Esophagus muscularis mucosa (tissue), 4 donors: ENCODE data around the gene GAMT. TPM values are rescaled to one million over a fixed set of nuclear protein-coding genes. Genes with fewer than 3 reads are reported as not detected.

Experiments used
- DNase-seq: peaks from one replicate; pipeline ENCODE4 v3.0.0-alpha.2; 2017; ENCODE audit errors: extremely low spot score
- H3K27ac ChIP-seq, 4 donors: fragments of 200-600 bp; sonication (generic); replicated peaks in 1 of 4; 1 replicate in 3 of 4; 2 replicates in 1 of 4; pipeline ENCODE4 v1.5.1; 2016 to 2019; ENCODE audit warnings: mild to moderate bottlenecking in 1 of 4
- H3K27me3 ChIP-seq, 4 donors: fragments of 200-600 bp; sonication (generic); one replicate each; pipeline versions ENCODE4 v1.5.1 to v1.6.0; 2016 to 2019
- H3K36me3 ChIP-seq, 4 donors: fragments of 200-600 bp; sonication (generic); one replicate each; pipeline ENCODE4 v1.5.1; 2016 to 2019
- H3K4me1 ChIP-seq, 4 donors: fragments of 200-600 bp; sonication (generic); one replicate each; pipeline ENCODE4 v1.5.1; 2016 to 2019
- H3K4me3 ChIP-seq, 4 donors: fragments of 200-600 bp; sonication (generic); 1 replicate in 2 of 4; 2 replicates in 2 of 4; pipeline ENCODE4 v1.5.1; 2016 to 2019; ENCODE audit warnings: mild to moderate bottlenecking in 4 of 4, moderate library complexity in 1 of 4
- H3K9me3 ChIP-seq, 4 donors: fragments of 200-600 bp; sonication (generic); 1 replicate in 3 of 4; 2 replicates in 1 of 4; pipeline ENCODE4 v1.5.1; 2016 to 2019
- CTCF ChIP-seq, 3 experiments: fragments of 200-600 bp in 2 of 3; fragments of 450-650 bp in 1 of 3; sonication (generic) in 2 of 3; IDR thresholded peaks; one replicate each; pipeline ENCODE4 v1.5.1; 2017 to 2019; ENCODE audit warnings: antibody characterized with exemption in 3 of 3, mild to moderate bottlenecking in 2 of 3, moderate library complexity in 1 of 3
- EP300 ChIP-seq: sonication (generic); formaldehyde crosslinking; IDR thresholded peaks from one replicate; pipeline ENCODE4 v1.6.1; 2017; ENCODE audit warnings: antibody characterized with exemption
- POLR2A ChIP-seq: fragments of 450-650 bp; IDR thresholded peaks from one replicate; pipeline ENCODE4 v1.6.1; 2017; ENCODE audit warnings: antibody characterized with exemption, moderate library complexity, mild to moderate bottlenecking, low read depth
- POLR2AphosphoS5 ChIP-seq, 2 donors: sonication (generic); formaldehyde crosslinking; IDR thresholded peaks; one replicate each; pipeline ENCODE4 v1.6.1; 2017; ENCODE audit warnings: antibody characterized with exemption in 2 of 2
- WGBS: methylation state at CpG from one replicate; pipeline ENCODE4 v1.1.5; 2018; 5-methylcytosine and 5-hydroxymethylcytosine counted together
- intact Hi-C: fragments of 100-400 bp; cut with DNase I; formaldehyde crosslinking; loops from one replicate; pipeline ENCODE4 v1.15.1; 2023
- total RNA-seq, 4 donors: library from RNA; depleted of rRNA; stranded (reverse); fragments of >200 nt; gene quantifications; one replicate each; pipeline versions ENCODE4 v1.1.0 to v1.2.1, GENCODE V29; 2016

The GAMT gene
- total RNA-seq, 4 donors from 2014 or later, result 5.8 to 13.4 (median 11.9) TPM

DNA sequence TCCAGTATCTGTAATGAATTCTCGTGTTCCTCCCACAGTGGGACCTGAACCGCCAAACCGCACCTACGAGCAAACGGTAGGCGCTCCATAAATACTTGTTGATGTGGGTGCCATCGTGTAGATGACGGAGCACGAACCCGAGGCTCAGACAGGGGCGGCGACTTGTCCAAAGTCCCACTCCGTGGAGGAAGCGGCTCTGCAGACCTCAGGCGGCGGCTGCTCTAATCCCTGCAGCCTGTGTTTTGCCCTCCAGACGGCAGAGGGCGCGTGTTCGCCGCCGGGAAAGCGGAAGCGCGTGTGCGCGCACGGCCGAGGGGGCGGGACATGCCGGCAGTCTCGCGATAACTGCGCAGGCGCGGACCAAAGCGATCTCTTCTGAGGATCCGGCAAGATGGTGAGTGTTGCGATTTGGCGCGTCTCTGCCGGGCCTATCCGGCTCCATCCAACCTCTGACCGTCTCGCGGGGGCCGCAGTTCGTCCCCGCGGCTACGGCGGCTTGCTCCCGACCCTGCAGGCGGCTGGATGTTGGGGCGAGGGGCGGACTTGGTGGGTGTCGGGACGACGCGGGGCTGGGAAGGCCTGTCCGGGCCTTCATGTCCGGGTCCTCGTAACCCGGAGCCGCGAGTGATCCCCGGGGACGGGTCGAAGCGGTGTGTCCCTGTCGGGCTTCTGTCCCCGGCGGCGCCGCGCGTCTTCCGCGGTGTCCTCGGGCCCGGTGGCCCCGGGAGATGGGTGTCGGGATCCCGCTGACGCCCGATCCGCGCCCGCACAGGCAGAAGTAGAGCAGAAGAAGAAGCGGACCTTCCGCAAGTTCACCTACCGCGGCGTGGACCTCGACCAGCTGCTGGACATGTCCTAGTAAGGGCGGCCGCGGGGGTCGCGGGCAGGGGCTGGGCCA, 36.9 kb upstream of the GAMT start, which contains the start of gene RPS15:
Gene RPS15 (plus strand): TSS at position 362 of the 898 bp plus-strand sequence. CDS start 30 bp downstream, at position 392.
- Histone ChIP-seq H3K4me3 (peak within 1 kb of the TSS; percentile 68 to 98 (median 88)), H3K9me3 (no peaks in the 10 kb centered on the region), H3K27ac (peak within 1 kb of the TSS; percentile 79 to 90 (median 88)), H3K36me3 (peaks cover 41 to 65% (median 60%) of the 10 kb centered on the region in 4 donors), H3K4me1 (peaks cover 15 to 32% (median 27%) of the 10 kb centered on the region in 4 donors), H3K27me3 (no peaks in the 10 kb centered on the region)
- TF ChIP-seq POLR2A, result peak; percentile 86
- peak; percentile 98 to 99 (median 98) for TF ChIP-seq CTCF (IDR thresholded peaks at IDR 0.05)
- peak; percentile 98 to 99 for TF ChIP-seq POLR2AphosphoS5 (IDR thresholded peaks at IDR 0.05)
- TF ChIP-seq EP300, result no peak
- DNase-seq, result peak; percentile 98
- WGBS, result 2% methylated on average over 33 of the region's 100 CpGs
- intact Hi-C loops, result no loop called here

DNA sequence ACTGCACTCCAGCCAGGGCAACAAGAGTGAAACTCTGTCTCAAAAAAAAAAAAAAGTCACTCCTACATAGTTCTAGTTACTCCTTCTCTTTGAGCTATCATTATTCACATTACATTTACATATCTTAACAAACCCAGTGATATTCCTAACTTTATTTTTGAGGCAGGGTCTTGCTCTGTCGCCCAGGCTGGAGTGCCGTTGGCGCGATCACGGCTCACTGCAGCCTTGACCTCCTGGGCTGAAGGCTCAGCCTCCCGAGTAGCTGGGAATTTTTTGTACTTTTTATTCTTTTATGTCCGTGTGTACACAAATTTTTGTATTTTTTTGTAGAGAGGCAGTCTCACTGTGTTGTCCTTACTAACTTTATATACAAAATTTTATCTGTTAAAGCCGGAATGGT, 36.3 kb upstream of the GAMT start:
- H3K4me3 ChIP-seq, result peak overlapping the region; percentile 68 to 98 (median 88)
- 61% methylated on average over 8 of the region's 8 CpGs for WGBS

DNA sequence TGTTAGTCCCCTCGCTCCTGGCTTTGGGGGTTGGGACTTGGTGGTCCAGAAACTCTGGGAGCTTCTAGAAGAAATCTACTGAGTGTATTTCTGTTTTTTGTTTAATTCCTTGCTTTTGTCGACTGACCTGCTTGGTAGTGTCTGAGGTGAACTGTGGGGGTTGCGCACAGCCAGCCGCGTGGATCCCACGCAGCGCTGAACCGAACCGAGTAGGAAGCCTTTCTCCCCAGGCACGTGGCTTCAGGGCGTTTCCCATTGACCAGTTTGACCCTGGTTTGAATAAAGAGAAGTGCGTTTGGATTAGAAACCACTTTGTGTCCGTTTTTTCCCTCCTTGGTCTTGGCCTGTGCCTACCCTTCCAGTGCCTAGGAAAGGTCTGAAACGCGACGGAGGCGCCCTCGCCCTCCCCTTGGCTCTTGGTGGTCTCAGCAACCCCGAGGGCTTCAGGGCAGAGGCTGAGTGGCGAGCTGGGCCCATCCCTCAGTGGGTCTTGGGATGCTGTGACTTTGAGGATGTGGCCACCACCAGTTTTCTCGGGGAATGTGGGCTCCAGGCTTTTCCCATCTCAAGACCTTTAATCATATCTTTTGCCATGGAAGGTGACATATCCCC, 34.1 kb upstream of the GAMT start:
- Histone ChIP-seq H3K4me1 (peaks cover 15 to 24% (median 21%) of the 10 kb centered on the region in 4 donors), H3K27me3 (no peaks in the 10 kb centered on the region), H3K9me3 (no peaks in the 10 kb centered on the region), H3K36me3 (peaks cover 51 to 68% (median 64%) of the 10 kb centered on the region in 4 donors), H3K4me3 (no peak overlapping the region), H3K27ac (no peak overlapping the region)
- no peak for DNase-seq
- no peak for TF ChIP-seq CTCF (IDR thresholded peaks at IDR 0.05)
- no peak for TF ChIP-seq POLR2AphosphoS5 (IDR thresholded peaks at IDR 0.05)
- TF ChIP-seq EP300, result no peak
- no peak for TF ChIP-seq POLR2A
- intact Hi-C loops, result no loop called here
- 81% methylated on average over 14 of the region's 21 CpGs for WGBS

More for the DNA sequence above, 36.3 kb upstream of the GAMT start:
- TF ChIP-seq POLR2A, result no peak
- TF ChIP-seq EP300, result no peak
- no peak for TF ChIP-seq POLR2AphosphoS5 (IDR thresholded peaks at IDR 0.05)
- no peak for TF ChIP-seq CTCF (IDR thresholded peaks at IDR 0.05)
- Histone ChIP-seq H3K36me3 (peaks cover 48 to 68% (median 64%) of the 10 kb centered on the region in 4 donors), H3K9me3 (no peaks in the 10 kb centered on the region), H3K27ac (no peak overlapping the region), H3K27me3 (no peaks in the 10 kb centered on the region), H3K4me1 (peaks cover 15 to 32% (median 27%) of the 10 kb centered on the region in 4 donors)
- DNase-seq, result no peak
- intact Hi-C loops, result no loop called here

DNA sequence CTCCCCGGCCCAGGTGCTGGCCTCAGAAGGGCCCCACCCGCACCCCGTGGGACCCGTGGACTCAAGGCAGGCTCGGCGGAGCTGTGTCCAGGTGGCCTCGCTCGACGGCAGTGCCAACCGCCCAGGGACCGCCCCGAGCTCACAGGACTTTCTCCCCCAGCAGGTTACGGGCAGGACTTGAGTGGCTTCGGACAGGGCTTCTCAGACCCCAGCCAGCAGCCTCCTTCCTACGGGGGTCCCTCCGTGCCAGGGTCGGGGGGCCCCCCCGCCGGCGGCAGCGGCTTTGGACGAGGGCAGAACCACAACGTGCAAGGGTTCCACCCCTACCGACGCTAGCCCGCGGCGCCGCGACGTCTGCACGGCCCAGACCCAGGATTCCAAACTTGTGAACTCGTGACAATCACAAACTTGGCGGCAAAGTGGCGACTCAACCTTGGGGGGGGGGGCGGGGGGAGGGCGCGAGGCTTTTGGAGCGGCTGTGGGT, 33.3 kb upstream of the GAMT start:
- peaks cover 12 to 16% (median 13%) of the 10 kb centered on the region in 4 donors for H3K4me1 ChIP-seq
- no peak for DNase-seq
- H3K36me3 ChIP-seq, result peaks cover 48 to 68% (median 64%) of the 10 kb centered on the region in 4 donors
- H3K4me3 ChIP-seq, result no peak overlapping the region
- no peaks in the 10 kb centered on the region for H3K9me3 ChIP-seq
- no peak overlapping the region for H3K27ac ChIP-seq
- WGBS, result 92% methylated on average over 32 of the region's 39 CpGs
- H3K27me3 ChIP-seq, result no peaks in the 10 kb centered on the region
- TF ChIP-seq CTCF (IDR thresholded peaks at IDR 0.05) (no peak), EP300 (no peak), POLR2A (no peak), POLR2AphosphoS5 (IDR thresholded peaks at IDR 0.05) (no peak)
- intact Hi-C loops, result no loop called here
